HG02642 (cell line): ENCODE measurements around the gene VANGL2.

Experiments used
- ATAC-seq: cut with Tn5 transposase; IDR thresholded peaks from one replicate; pipeline ENCODE4 v1.9.1; 2021; ENCODE audit warnings: mild to moderate bottlenecking; ENCODE audit not compliant: unreplicated experiment, poor library complexity

Gene VANGL2

GRCh38 chr1:160400223-160400645, at the start of gene VANGL2:
Gene VANGL2, plus strand, starts transcription at chr1:160400564. Its CDS starts 15,274 bp downstream, at chr1:160415838.
- no peak for ATAC-seq

GRCh38 chr1:160351629-160352028, 48.7 kb upstream of the VANGL2 start:
- ATAC-seq = no peak

DNA sequence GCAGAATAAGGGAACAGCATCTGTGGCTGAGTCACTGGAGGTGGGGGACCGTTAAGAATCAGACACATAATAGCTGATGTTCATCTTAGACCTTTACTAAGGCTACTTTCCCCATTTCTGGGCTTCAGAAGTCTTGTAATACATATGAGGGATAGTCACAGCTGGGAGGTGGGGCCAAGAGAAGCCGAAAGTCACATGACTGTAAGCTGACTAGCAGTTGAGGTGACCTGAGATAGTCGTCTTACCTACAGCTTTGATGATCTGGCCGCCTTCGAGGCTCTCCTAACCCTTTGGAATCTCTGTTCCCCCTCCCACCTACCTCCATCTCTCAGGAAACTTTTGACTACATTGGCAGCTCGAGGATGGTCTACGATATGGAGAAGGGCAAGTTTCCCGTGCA, 47.8 kb upstream of the VANGL2 start:
- no peak for ATAC-seq

GRCh38 chr1:160353223-160353622, 47.1 kb upstream of the VANGL2 start:
- no peak for ATAC-seq

GRCh38 chr1:160354388-160354985, 45.9 kb upstream of the VANGL2 start:
- ATAC-seq = no peak

- no peak for ATAC-seq
Observed at GRCh38 chr1:160357286-160358002, 42.9 kb upstream of the VANGL2 start.

GRCh38 chr1:160358073-160358472, 42.3 kb upstream of the VANGL2 start:
- ATAC-seq = no peak

DNA sequence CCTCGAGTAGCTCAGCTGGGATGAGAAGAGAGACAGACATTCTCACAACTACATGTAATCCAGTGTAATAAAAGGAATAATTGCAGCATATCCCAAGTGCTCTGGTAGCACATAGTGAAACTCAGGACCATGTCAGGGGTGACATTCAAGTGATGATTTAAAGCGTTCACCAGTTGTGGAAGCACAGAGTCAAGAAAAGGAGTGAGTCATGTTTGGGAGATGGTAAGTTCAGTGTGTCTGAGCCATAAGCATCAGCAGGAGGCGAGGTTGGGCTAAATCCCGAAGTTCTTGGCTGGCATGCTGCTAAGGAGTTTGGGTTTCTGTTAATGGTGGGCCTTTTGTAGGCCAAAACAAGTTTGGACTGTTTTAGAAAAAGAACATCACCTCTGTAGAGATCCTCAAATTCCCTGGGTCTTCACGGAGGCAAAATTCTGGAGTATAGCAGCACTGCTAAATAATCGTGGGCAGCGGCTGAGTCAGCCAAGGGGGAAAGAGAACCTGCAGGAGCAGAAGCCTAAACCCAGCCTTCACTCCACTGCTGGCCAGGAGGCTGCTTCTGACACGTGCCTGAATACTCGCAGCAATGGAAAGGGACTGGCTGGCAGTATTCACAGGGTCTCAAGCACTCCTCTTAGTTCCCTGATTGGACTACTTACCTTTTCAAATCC, 40.7 kb upstream of the VANGL2 start:
- no peak for ATAC-seq

- ATAC-seq = no peak
Observed at GRCh38 chr1:160360227-160360695, 40.1 kb upstream of the VANGL2 start.

- no peak for ATAC-seq
Observed at GRCh38 chr1:160361199-160361598, 39.2 kb upstream of the VANGL2 start.

DNA sequence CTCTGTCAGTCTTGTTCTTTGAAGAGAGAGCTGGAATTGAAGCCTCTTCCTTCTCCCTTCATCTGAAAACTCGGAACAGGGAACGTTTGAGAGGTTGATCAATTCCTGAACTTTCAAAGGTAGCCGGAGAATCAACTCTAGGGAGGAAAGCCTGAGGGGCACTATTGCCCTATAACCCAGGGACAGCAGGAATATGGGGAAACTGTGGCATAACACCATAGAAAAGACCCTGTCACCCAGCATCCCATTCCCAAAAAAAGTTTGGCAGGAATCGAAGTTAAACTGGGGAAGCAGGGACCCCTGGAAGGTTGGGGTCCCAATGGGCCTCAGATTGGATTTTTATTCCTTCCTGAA, 38.6 kb upstream of the VANGL2 start:
- no peak for ATAC-seq

DNA sequence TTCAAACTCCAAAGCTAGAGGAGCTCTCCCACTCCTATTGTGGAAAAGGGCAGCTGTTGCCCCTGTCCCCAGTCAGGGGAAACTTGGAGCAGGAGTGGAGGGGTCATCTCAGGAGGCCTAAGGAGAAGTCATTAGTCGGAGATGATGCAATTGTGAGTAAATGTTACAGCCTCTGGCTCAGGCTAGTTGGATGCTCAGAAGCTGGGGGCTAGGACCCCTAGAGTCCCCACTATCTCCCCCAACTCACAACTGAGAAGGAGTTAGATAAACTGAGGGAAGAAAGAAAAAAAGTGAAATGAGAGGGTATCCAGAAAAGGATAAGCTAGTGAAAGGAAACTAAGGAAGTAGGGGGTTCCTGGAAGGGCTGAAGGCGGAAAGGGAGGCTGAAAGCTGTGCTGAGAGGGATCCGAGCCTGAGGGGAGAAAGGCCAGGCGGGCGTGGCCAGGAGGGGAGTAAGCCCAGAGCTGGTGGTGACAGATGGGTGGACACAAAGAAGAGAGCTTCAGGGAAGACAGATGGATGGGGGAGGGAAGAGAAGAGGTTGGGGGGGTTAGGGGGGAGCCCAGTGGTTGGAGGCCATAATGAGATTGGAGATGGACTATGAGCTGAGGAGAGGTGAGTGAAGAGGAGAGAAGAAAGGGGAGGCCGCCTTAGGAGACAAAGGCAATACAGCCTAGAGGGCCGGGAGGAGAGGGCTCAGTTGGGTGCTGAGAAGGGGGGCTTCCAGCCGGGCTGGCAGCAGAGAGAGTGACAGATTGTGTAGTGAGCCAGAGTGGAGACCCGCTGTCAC, 38.0 kb upstream of the VANGL2 start:
- ATAC-seq = no peak

DNA sequence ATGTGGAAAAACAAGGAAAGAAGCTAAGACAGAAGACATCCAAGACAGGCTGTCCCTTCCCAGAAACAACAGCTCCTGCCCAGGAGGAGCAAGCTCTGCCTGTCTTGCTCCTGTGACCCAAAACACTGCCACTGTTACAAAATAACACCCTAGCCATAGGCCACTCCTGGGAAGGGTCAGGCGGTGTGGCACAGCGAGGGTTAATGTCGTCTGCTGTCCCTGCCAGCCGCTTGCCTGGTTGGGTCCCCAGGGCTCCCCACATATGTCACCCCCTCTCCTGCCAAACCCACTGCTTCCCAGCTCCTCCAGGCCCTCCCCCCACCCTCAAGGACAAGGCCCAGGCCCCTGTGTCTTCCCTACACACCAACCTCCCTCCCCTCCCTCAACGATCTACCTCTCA, 37.4 kb upstream of the VANGL2 start:
- no peak for ATAC-seq

DNA sequence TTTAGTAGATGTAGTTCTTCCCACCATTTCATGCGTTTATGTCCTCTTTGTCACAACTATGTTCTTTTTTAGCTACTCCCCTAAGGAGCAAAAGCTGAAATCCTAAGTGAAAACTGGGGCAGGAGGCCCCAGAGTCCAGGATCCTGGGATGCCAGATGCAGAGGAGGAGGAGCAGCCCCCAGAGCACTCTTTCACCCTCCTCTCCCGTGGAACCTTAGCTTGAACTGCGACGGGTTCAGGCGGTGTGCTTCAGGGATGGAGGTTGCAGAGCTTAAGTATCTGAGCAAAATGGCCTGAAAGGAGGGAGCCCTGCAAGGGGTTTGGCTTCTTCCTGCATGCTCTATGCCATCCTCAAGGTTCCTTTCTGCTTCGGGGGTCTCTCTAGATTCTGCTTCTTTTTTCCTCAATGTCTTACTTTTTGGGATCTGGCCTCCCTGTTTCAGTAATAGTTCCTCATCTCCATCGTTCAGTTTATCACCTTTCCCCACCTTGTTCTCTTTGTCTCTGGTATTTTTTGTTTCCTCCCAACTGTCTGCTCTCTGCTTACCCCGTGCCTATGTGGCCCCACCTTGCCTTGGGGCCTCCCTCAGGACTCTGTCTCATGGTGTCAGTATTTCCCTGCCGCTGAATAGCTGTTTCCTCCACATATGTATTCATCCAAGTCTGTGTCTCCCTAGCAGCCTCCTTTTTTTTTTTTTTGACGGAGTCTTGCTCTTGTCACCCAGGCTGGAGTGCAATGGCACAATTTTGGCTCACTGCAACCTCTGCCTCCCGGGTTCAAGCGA, 36.2 kb upstream of the VANGL2 start:
- no peak for ATAC-seq

GRCh38 chr1:160365325-160365724, 35.0 kb upstream of the VANGL2 start:
- no peak for ATAC-seq

- ATAC-seq = no peak
Observed at GRCh38 chr1:160366731-160367515, 33.4 kb upstream of the VANGL2 start, which contains the start of gene NHLH1. Gene NHLH1, plus strand, starts transcription at chr1:160367071. Its CDS starts 3,661 bp downstream, at chr1:160370732.

GRCh38 chr1:160367516-160367900, 32.9 kb upstream of the VANGL2 start:
- ATAC-seq = no peak

GRCh38 chr1:160367934-160368923, 32.1 kb upstream of the VANGL2 start:
- ATAC-seq = no peak
